GM21515 (cell line): Measurements from ENCODE around the gene POMT1.
"Not testable (repeated sequence)": the region's sequence is repeated elsewhere in the genome, so short reads cannot be mapped to it uniquely, and the experiment has no call there.

Experiments used
- ATAC-seq: cut with Tn5 transposase; IDR thresholded peaks from one replicate; pipeline ENCODE4 v1.9.1; 2021; ENCODE audit not compliant: unreplicated experiment

Gene POMT1

GRCh38 chr9:131523451-131524435 lies 21.0 kb downstream of the POMT1 start:
- no peak for ATAC-seq

DNA sequence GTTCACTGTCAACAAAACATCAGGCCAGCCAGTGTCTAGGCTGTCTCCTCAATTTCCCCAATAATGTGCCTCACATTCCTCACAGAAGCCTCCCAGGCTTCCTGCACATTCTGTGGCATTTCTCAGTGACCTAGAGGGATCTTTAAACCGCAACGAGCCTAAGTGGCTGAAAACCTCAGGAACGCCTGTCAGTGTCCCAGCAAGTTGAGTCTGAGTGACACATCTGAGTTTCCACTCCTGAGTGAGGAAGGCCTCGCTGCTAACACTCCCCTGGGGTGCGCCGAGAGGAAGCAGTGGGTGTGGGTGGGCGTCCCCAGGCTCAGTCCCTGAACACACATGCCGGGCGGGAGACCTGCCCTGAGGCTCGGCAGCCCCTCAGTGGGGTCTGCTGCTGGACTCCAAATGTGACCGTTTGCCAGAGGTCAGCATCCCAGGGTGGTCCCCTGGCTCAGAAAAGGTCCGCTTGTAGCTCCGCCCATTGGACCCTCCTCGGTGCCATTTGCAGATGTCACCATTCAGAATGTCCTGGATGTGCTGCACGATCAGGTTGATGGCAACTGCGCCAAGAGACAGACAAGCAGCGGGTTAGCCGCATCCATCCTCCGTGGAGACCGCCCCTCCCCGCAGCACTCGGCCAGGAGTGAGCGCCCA lies 22.1 kb downstream of the POMT1 start:
- no peak for ATAC-seq

DNA sequence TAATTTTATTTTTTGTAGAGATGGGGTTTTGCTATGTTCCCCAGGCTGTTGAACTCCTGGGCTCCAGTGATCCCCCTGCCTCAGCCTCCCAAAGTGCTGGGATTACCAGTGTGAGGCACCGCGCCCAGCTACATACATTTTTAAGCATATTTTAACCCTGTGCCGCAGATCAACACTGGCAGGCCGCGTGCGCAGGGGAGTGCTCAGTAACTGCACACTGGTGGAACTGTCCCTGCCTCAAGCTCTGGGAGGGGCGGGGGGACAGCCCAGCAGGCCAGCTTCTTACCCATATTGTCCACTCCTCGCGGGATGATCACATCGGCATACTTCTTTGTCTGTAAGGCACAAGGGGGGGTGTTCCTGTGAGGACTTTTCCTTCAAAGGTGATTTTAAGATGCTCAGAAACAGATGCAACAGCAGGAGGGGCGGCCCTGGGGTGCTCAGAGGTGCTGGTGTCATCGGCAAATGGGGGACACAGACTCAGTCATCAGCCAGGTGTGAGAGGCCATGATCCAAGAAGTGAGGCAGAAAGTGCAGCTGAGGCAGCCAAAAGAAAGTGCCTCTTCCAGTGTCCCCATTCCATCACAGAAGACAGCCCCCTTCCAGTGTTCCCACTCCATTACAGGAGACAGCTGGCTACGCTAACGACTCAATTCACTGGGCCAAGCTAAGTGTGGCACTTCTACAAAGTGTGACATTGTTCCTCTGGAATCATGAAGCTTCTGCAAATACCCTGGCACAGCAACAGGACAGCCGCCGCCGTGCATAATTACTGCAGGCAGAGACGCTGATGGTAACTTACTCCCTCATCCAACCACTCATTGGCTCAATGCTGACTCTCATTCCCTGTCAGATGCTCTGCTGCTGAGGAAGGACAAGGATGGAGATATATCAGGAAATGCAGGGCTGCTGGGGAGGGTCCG lies 23.2 kb downstream of the POMT1 start:
- no peak for ATAC-seq

GRCh38 chr9:131528186-131528585 lies 25.5 kb downstream of the POMT1 start:
- ATAC-seq = no peak

- no peak for ATAC-seq
Measured at GRCh38 chr9:131528886-131529505, 26.3 kb downstream of the POMT1 start.

DNA sequence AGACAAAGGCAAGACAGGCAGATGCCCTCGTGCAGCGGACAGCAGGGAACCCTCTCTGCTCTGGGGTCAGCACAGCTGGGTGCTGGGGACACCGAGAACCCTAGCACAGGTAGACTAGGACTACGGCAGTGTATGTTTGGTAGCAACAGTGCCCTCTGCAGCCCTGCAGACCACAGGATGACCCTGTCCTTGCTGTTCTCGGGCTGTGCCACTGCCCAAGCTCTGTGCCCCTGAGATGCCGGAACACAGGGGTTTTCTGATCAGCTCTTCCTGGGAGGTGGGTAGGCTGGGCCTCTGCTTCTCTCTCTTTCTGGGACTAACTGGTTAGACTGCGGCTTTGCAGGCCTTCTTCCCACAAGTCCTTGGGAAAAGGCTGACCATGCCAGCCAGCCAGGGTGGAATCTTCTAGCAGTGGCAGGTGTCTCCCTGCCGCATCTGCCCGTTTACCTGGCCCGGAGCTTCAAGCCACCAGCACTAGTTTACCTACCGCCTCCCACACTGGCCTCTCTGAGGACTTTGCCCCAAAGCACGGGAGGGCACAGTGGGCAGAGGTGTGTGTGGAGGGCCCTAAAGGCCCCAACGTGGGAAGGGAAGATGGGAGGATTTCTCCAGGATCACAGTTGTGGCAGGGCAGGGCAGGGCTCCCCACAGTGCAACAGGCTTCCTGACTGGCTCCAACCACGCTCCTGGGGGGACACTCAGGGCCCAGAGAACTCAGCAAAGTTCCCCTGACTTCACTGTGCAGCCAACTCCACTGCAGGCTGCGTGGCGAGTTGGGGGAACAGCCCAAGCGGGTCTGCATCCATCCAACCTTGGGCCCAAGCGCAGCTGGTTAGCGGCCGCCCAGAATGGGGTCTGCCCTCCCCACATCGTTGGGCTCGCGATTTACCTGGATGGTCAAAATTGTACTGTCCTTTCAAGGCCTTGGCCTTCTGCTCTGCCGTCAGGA lies 27.2 kb downstream of the POMT1 start:
- ATAC-seq = no peak

- ATAC-seq = peak; percentile 7
Measured at GRCh38 chr9:131530546-131530919, 27.8 kb downstream of the POMT1 start.

DNA sequence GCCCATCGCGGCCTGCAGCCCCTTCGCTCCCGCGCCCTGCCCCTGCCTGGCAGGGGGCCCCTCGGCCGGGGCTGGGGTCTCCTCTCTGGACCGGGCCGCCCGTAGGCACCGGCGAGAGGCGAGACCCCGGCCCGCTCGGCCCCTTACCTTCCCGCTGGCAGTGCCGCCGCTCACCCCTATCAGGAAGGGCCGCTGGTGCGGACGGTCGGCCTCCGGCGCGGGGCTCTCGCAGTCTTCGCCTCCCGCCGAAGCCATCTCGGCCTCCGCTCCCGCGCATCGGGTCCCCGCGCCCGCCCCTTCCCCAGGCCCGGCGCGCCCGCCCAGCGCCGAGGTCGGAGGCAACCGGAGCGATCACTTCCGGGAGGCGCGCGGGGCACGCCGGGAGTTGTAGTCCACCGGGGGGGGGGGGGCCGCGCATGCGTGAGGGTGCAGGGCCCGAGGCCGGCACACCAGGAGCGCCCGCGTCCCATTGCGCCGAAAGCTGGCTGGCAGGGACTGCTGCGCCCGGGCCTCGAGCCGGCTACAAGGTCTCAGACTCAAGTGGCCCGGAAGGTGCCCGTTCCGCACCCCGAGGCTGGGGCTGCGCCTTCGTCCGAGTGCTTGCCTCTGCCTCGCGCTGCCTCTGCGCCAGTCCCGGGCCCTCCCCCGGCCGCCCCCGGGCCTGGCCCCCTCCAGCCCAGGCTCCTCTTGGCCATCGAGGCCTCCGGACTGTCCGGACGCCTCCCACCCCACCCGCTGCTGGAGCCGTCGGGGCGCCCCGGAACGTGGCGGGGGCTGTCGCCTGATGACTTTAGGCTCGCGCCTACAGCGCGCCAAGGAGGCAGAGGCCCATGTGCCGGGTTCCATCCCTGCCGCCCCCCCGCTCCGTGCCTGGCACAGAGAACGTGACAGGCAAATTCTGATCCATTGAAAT lies 28.5 kb downstream of the POMT1 start, which contains the start of gene UCK1:
TSS of gene UCK1 (minus strand) at position 344 of the 913 bp plus-strand sequence. CDS start at position 255, 89 bp downstream.
- ATAC-seq = peak; percentile 61

DNA sequence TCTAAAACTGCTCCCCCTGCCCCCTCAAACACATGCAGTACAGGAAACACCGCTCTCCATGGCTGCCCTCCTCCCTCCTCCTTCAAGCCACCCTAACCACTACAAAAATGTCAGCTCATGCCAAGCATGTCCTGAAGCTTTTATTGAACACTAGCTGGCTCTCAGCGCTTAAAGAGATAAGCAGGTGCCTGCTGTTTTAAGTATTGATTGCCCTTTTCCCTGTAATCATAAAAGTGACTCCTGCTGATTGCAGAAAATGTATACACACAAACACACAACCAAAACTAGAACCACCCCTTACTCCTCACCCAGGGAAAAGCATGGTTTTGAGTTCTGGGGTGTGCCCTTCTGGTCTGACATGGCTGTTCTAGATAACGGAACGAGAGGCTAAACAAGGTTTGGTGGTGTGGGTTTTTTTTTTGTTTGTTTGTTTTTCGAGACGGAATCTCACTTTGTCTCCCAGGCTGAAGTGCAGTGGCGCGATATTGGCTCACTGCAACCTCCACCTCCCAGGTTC lies 32.1 kb downstream of the POMT1 start:
- ATAC-seq = no peak

- ATAC-seq = no peak
Measured at GRCh38 chr9:131537946-131538345, 35.2 kb downstream of the POMT1 start.

DNA sequence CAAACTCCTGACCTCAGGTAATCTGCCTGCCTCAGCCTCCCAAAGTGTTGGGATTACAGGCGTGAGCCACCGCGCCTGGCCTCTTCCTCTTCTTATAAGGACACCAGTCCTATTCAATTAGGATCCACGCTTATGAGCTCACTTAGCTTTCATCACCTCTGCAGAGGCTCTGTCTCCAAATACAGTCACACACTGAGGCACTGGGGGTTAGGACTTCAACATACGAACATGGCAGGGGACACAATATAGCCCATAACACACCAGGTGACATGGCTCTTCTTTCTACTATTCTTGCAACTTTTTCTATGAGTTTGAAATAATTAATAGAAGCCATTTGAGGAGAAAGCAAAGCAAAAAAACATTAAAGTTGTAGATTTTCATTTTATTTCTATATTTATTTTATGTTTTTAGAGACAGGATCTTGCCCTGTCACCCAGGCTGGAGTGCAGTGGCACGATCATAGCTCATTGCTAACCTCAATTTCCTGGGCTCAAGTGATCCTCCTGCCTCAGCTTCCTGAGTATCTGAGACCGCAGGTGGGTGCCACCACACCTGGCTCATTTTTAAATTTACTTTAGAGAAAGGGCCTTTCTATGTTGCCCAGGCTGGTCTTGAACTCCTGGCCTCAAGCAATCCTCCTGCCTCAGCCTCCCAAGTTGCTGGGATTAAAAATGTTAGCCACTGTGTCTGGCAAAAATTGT lies 36.7 kb downstream of the POMT1 start:
- no peak for ATAC-seq

- no peak for ATAC-seq
Measured at GRCh38 chr9:131543141-131543540, 40.4 kb downstream of the POMT1 start.

DNA sequence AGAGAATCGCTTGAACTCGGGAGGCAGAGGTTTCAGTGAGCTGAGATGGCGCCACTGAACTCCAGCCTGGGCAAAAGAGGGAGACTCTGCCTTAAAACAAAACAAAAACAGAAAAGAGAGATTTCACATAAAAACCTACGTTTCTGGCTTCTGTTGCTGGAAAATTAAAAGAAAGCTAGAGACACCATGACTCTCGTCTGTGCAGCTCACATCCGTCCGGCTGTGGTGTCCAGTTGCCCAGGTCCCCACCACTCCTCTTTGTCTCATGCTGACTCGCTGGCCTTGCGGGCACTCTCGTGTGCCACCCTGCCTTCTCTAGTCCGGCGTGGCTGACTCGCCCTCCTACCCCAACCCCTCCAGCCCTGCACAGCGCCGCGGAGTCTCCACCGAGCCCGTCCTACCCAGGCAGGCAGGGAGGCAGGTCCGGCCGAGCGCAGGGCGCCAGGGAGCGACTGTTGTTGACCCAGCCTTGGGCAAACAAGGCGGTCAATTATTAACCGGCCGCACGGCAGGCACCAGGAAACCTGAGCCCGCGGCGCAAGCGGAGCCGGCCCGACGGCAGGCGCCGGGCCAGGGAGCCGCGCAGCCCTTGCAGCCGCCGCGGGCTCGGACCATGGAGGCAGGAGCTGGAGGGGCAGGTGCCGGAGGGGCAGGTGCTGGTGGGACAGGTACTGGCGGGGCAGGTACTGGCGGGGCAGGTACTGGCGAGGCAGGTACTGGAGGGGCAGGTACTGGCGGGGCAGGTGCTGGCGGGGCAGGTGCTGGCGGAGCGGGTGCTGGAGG lies 42.5 kb downstream of the POMT1 start, which contains the start of gene PRRT1B:
TSS of gene PRRT1B (plus strand) at position 521 of the 783 bp plus-strand sequence. CDS start at position 614, 93 bp downstream.
- no peak for ATAC-seq

GRCh38 chr9:131545786-131546335 lies 43.1 kb downstream of the POMT1 start:
- no peak for ATAC-seq

DNA sequence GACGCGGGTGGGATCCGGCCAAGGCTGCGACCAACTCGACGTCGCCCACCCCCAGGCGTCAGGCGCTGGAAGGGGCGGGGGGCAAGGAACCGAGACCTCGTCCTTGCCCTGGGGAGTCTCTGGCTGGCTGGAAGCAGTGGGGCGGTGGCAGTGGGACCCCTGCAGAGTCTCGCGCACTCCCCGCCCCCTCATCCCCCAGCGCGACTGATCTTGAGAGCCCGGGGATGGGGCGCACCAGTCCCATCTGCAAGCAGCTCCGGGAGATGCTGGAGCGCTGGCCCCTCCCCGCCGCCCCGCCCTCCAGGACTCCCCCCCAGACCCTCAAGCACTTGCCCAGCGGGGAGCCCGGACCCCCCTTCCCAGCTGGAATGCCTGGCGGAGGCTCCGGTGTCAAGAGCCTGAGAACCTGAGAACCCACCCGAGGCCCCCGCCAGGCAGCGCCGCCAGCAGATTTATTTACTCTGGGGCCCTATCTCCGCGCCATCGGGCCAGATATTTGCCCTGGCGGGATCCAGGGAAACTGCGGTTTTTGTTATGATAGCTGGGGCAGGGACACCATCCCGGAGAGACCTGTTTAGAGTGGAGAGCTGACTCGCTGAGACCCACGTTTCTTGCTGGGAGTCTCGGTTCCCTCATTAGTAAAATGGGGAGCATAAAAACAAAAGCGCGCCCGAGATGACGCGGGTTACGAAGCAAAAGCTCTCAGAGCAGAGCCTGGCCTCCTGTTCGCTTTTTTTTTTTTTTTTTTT lies 43.8 kb downstream of the POMT1 start:
- no peak for ATAC-seq

DNA sequence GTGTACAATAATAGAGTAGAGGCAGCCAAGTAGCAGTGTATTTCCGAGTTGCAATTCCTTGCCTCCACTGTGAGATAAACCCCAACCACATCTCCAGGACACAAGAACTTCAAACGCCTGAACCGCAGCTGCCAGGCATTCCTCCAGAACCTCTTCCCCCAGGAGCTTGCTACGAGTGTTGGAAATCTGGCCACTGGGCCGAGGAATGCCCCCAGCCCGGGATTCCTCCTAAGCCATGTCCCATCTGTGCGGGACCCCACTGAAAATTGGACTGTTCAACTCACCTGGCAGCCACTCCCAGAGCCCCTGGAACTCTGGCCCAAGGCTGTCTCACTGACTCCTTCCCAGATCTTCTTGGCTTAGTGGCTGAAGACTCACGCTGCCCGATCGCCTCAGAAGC lies 46.5 kb downstream of the POMT1 start:
- not testable (repeated sequence) for ATAC-seq
